ENCODE measurements around the gene ZNRF1. TPM values are rescaled to one million over a fixed set of nuclear protein-coding genes. Genes with fewer than 3 reads are reported as not detected.

Gene ZNRF1
- total RNA-seq, 1 donor: 19.9 TPM

- TF ChIP-seq CTCF (IDR thresholded peaks at IDR 0.05; ENCODE audit: extremely low read depth, low read depth, low read length): no peak
- Histone ChIP-seq H3K79me2 (ENCODE audit: insufficient read depth, low read length) (peaks cover 27% of the 10 kb centered on the region), H3K36me3 (ENCODE audit: insufficient read depth, low read length) (no peaks in the 10 kb centered on the region), H3K27me3 (ENCODE audit: insufficient read depth, low read length) (peaks cover 6% of the 10 kb centered on the region), H4K20me1 (ENCODE audit: insufficient read depth, low read length) (peaks cover 21% of the 10 kb centered on the region), H3K27ac (ENCODE audit: low read depth, low read length) (no peak overlapping the region), H3K9me3 (ENCODE audit: low read depth, low read length) (no peaks in the 10 kb centered on the region), H3K4me1 (ENCODE audit: insufficient read depth, low read length) (peaks cover 16% of the 10 kb centered on the region), H3K4me3 (ENCODE audit: insufficient read depth, low read length) (no peak overlapping the region), H3K4me2 (ENCODE audit: insufficient read depth, low read length) (no peak overlapping the region), H2AFZ (ENCODE audit: low read length) (no peak overlapping the region)
- no peak for DNase-seq (ENCODE audit: insufficient read length, low spot score, missing footprints)
These were observed 1.8 kb upstream of the ZNRF1 start for GRCh38 chr16:74997042-74997491.

GRCh38 chr16:74999219-74999608 lies 390 bp downstream of the ZNRF1 start:
- no peak overlapping the region for H3K27ac ChIP-seq (ENCODE audit: low read depth, low read length)
- no peaks in the 10 kb centered on the region for H3K27me3 ChIP-seq (ENCODE audit: insufficient read depth, low read length)
- peaks cover 37% of the 10 kb centered on the region for H4K20me1 ChIP-seq (ENCODE audit: insufficient read depth, low read length)
- H3K36me3 ChIP-seq (ENCODE audit: insufficient read depth, low read length): no peaks in the 10 kb centered on the region
- H3K9me3 ChIP-seq (ENCODE audit: low read depth, low read length): no peaks in the 10 kb centered on the region
- H3K4me3 ChIP-seq (ENCODE audit: insufficient read depth, low read length): peak overlapping the region; percentile 84
- H3K79me2 ChIP-seq (ENCODE audit: insufficient read depth, low read length): peaks cover 49% of the 10 kb centered on the region
- H3K4me1 ChIP-seq (ENCODE audit: insufficient read depth, low read length): peaks cover 16% of the 10 kb centered on the region
- H2AFZ ChIP-seq (ENCODE audit: low read length): no peak overlapping the region
- peak; percentile 90 for DNase-seq (ENCODE audit: insufficient read length, low spot score, missing footprints)
- TF ChIP-seq CTCF (IDR thresholded peaks at IDR 0.05; ENCODE audit: extremely low read depth, low read depth, low read length): no peak
- peak overlapping the region; percentile 100 for H3K4me2 ChIP-seq (ENCODE audit: insufficient read depth, low read length)

GRCh38 chr16:74999609-75000480 lies 1.0 kb downstream of the ZNRF1 start:
- Histone ChIP-seq H3K4me2 (ENCODE audit: insufficient read depth, low read length) (peak overlapping the region; percentile 100), H3K36me3 (ENCODE audit: insufficient read depth, low read length) (no peaks in the 10 kb centered on the region), H3K4me3 (ENCODE audit: insufficient read depth, low read length) (peak overlapping the region; percentile 84), H3K79me2 (ENCODE audit: insufficient read depth, low read length) (peaks cover 55% of the 10 kb centered on the region), H3K9me3 (ENCODE audit: low read depth, low read length) (no peaks in the 10 kb centered on the region), H3K27me3 (ENCODE audit: insufficient read depth, low read length) (no peaks in the 10 kb centered on the region), H3K4me1 (ENCODE audit: insufficient read depth, low read length) (peaks cover 16% of the 10 kb centered on the region), H2AFZ (ENCODE audit: low read length) (peak overlapping the region; percentile 83), H3K27ac (ENCODE audit: low read depth, low read length) (peak overlapping the region; percentile 59), H4K20me1 (ENCODE audit: insufficient read depth, low read length) (peaks cover 40% of the 10 kb centered on the region)
- peak; percentile 81 for DNase-seq (ENCODE audit: insufficient read length, low spot score, missing footprints)
- TF ChIP-seq CTCF (IDR thresholded peaks at IDR 0.05; ENCODE audit: extremely low read depth, low read depth, low read length): no peak

- TF ChIP-seq CTCF (IDR thresholded peaks at IDR 0.05; ENCODE audit: extremely low read depth, low read depth, low read length): no peak
- DNase-seq (ENCODE audit: insufficient read length, low spot score, missing footprints): peak; percentile 83
- Histone ChIP-seq H3K4me3 (ENCODE audit: insufficient read depth, low read length) (peak overlapping the region; percentile 84), H2AFZ (ENCODE audit: low read length) (peak overlapping the region; percentile 83), H3K79me2 (ENCODE audit: insufficient read depth, low read length) (peaks cover 62% of the 10 kb centered on the region), H3K4me1 (ENCODE audit: insufficient read depth, low read length) (peaks cover 16% of the 10 kb centered on the region), H3K27me3 (ENCODE audit: insufficient read depth, low read length) (no peaks in the 10 kb centered on the region), H3K27ac (ENCODE audit: low read depth, low read length) (peak overlapping the region; percentile 59), H3K4me2 (ENCODE audit: insufficient read depth, low read length) (peak overlapping the region; percentile 100), H4K20me1 (ENCODE audit: insufficient read depth, low read length) (peaks cover 47% of the 10 kb centered on the region), H3K9me3 (ENCODE audit: low read depth, low read length) (no peaks in the 10 kb centered on the region), H3K36me3 (ENCODE audit: insufficient read depth, low read length) (no peaks in the 10 kb centered on the region)
These were observed 1.8 kb downstream of the ZNRF1 start for GRCh38 chr16:75000481-75001081.
